Stimulated activated memory B cell treated with anti-CD40 and anti-IgM and Interleukin-4, amounts not matched to agents 10 μg/mL and 1 μg/mL and 100 μg/mL, for 72 hours (primary cell): Measurements from ENCODE around the gene KDM6B.

ENCODE experiments used
- ATAC-seq: fragments of 150-1000 bp; cut with Tn5 transposase; 2 replicates; pipeline ENCODE4 v1.10.0; 2021
- H3K27ac Mint-ChIP-seq: one replicate; pipeline ENCODE4 v1.8.0; 2022; ENCODE audit warnings: mild to moderate bottlenecking, mixed read lengths
- H3K27me3 Mint-ChIP-seq: one replicate; pipeline ENCODE4 v1.8.0; 2022; ENCODE audit warnings: mixed read lengths
- H3K36me3 Mint-ChIP-seq: one replicate; pipeline ENCODE4 v1.8.0; 2022; ENCODE audit warnings: mixed read lengths
- H3K4me1 Mint-ChIP-seq: one replicate; pipeline ENCODE4 v1.8.0; 2022; ENCODE audit warnings: mixed read lengths
- H3K4me3 Mint-ChIP-seq: one replicate; pipeline ENCODE4 v1.8.0; 2022; ENCODE audit warnings: mild to moderate bottlenecking, moderate library complexity, mixed read lengths
- H3K9me3 Mint-ChIP-seq: one replicate; pipeline ENCODE4 v1.8.0; 2022; ENCODE audit warnings: mixed read lengths

Gene KDM6B

GRCh38 chr17:7842380-7843256 is 8.6 kb downstream of the KDM6B start:
- Mint-ChIP-seq H3K4me3 (peak overlapping the region; percentile 97), H3K36me3 (peaks cover 18% of the 10 kb centered on the region), H3K27ac (peak overlapping the region; percentile 96), H3K27me3 (no peaks in the 10 kb centered on the region), H3K9me3 (no peaks in the 10 kb centered on the region), H3K4me1 (peaks cover 67% of the 10 kb centered on the region)
- peak; percentile 66 for ATAC-seq

GRCh38 chr17:7843257-7843535 is 9.2 kb downstream of the KDM6B start:
- no peaks in the 10 kb centered on the region for H3K27me3 Mint-ChIP-seq
- peak overlapping the region; percentile 96 for H3K27ac Mint-ChIP-seq
- H3K36me3 Mint-ChIP-seq, result peaks cover 18% of the 10 kb centered on the region
- ATAC-seq, result peak; percentile 1
- H3K4me3 Mint-ChIP-seq, result peak overlapping the region; percentile 97
- peaks cover 67% of the 10 kb centered on the region for H3K4me1 Mint-ChIP-seq
- H3K9me3 Mint-ChIP-seq, result no peaks in the 10 kb centered on the region

GRCh38 chr17:7843536-7844291 is 9.7 kb downstream of the KDM6B start:
- peaks cover 18% of the 10 kb centered on the region for H3K36me3 Mint-ChIP-seq
- peak overlapping the region; percentile 96 for H3K27ac Mint-ChIP-seq
- peak overlapping the region; percentile 97 for H3K4me3 Mint-ChIP-seq
- H3K4me1 Mint-ChIP-seq, result peaks cover 65% of the 10 kb centered on the region
- no peaks in the 10 kb centered on the region for H3K9me3 Mint-ChIP-seq
- H3K27me3 Mint-ChIP-seq, result no peaks in the 10 kb centered on the region
- peak; percentile 60 for ATAC-seq

- no peaks in the 10 kb centered on the region for H3K9me3 Mint-ChIP-seq
- peaks cover 59% of the 10 kb centered on the region for H3K4me1 Mint-ChIP-seq
- peak overlapping the region; percentile 97 for H3K4me3 Mint-ChIP-seq
- ATAC-seq, result peak; percentile 74
- H3K36me3 Mint-ChIP-seq, result peaks cover 20% of the 10 kb centered on the region
- peak overlapping the region; percentile 96 for H3K27ac Mint-ChIP-seq
- H3K27me3 Mint-ChIP-seq, result no peaks in the 10 kb centered on the region
Measured at GRCh38 chr17:7844292-7845154, 10.5 kb downstream of the KDM6B start.

GRCh38 chr17:7845359-7846062 is 11.5 kb downstream of the KDM6B start:
- peak overlapping the region; percentile 97 for H3K4me3 Mint-ChIP-seq
- H3K9me3 Mint-ChIP-seq, result no peaks in the 10 kb centered on the region
- H3K36me3 Mint-ChIP-seq, result peaks cover 27% of the 10 kb centered on the region
- H3K27me3 Mint-ChIP-seq, result no peaks in the 10 kb centered on the region
- H3K27ac Mint-ChIP-seq, result peak overlapping the region; percentile 96
- H3K4me1 Mint-ChIP-seq, result peaks cover 60% of the 10 kb centered on the region
- no peak for ATAC-seq

- no peak for ATAC-seq
- Mint-ChIP-seq H3K36me3 (peaks cover 33% of the 10 kb centered on the region), H3K4me1 (peaks cover 60% of the 10 kb centered on the region), H3K27me3 (no peaks in the 10 kb centered on the region), H3K27ac (peak overlapping the region; percentile 96), H3K9me3 (no peaks in the 10 kb centered on the region), H3K4me3 (peak overlapping the region; percentile 97)
Measured at GRCh38 chr17:7846063-7846735, 12.2 kb downstream of the KDM6B start.

GRCh38 chr17:7846765-7847661 is 13.0 kb downstream of the KDM6B start:
- Mint-ChIP-seq H3K9me3 (no peaks in the 10 kb centered on the region), H3K36me3 (peaks cover 41% of the 10 kb centered on the region)

GRCh38 chr17:7848131-7848579 is 14.1 kb downstream of the KDM6B start:
- H3K36me3 Mint-ChIP-seq, result peaks cover 53% of the 10 kb centered on the region
- H3K4me1 Mint-ChIP-seq, result peaks cover 61% of the 10 kb centered on the region
- no peak for ATAC-seq
- no peak overlapping the region for H3K4me3 Mint-ChIP-seq
- no peaks in the 10 kb centered on the region for H3K27me3 Mint-ChIP-seq
- H3K9me3 Mint-ChIP-seq, result no peaks in the 10 kb centered on the region
- no peak overlapping the region for H3K27ac Mint-ChIP-seq

More at GRCh38 chr17:7846765-7847661, 13.0 kb downstream of the KDM6B start:
- Mint-ChIP-seq H3K27ac (no peak overlapping the region), H3K27me3 (no peaks in the 10 kb centered on the region), H3K4me1 (peaks cover 60% of the 10 kb centered on the region), H3K4me3 (peak overlapping the region; percentile 49)
- no peak for ATAC-seq

GRCh38 chr17:7848739-7849129 is 14.7 kb downstream of the KDM6B start:
- H3K4me3 Mint-ChIP-seq, result no peak overlapping the region
- no peak for ATAC-seq
- no peaks in the 10 kb centered on the region for H3K9me3 Mint-ChIP-seq
- H3K27me3 Mint-ChIP-seq, result no peaks in the 10 kb centered on the region
- no peak overlapping the region for H3K27ac Mint-ChIP-seq
- peaks cover 61% of the 10 kb centered on the region for H3K4me1 Mint-ChIP-seq
- peaks cover 56% of the 10 kb centered on the region for H3K36me3 Mint-ChIP-seq

GRCh38 chr17:7849130-7849750 is 15.2 kb downstream of the KDM6B start:
- no peak overlapping the region for H3K27ac Mint-ChIP-seq
- H3K4me3 Mint-ChIP-seq, result no peak overlapping the region
- ATAC-seq, result no peak
- no peaks in the 10 kb centered on the region for H3K27me3 Mint-ChIP-seq
- peaks cover 61% of the 10 kb centered on the region for H3K4me1 Mint-ChIP-seq
- H3K9me3 Mint-ChIP-seq, result no peaks in the 10 kb centered on the region
- peaks cover 60% of the 10 kb centered on the region for H3K36me3 Mint-ChIP-seq

- ATAC-seq, result no peak
- Mint-ChIP-seq H3K4me1 (peaks cover 61% of the 10 kb centered on the region), H3K9me3 (no peaks in the 10 kb centered on the region), H3K27ac (no peak overlapping the region), H3K36me3 (peaks cover 60% of the 10 kb centered on the region), H3K27me3 (no peaks in the 10 kb centered on the region), H3K4me3 (no peak overlapping the region)
Measured at GRCh38 chr17:7849751-7850504, 15.9 kb downstream of the KDM6B start.

GRCh38 chr17:7850701-7851437 is 16.9 kb downstream of the KDM6B start:
- ATAC-seq, result no peak
- Mint-ChIP-seq H3K27ac (peak overlapping the region; percentile 70), H3K27me3 (no peaks in the 10 kb centered on the region), H3K9me3 (no peaks in the 10 kb centered on the region), H3K4me3 (peak overlapping the region; percentile 74), H3K36me3 (peaks cover 59% of the 10 kb centered on the region), H3K4me1 (peaks cover 55% of the 10 kb centered on the region)
